ENCODE measurements around the gene MBD3. TPM values are rescaled to one million over a fixed set of nuclear protein-coding genes. Genes with fewer than 3 reads are reported as not detected.

Gene MBD3
- total and polyA plus RNA-seq, 2 experiments from 2014 or later: 66.6 to 84.5 TPM

DNA sequence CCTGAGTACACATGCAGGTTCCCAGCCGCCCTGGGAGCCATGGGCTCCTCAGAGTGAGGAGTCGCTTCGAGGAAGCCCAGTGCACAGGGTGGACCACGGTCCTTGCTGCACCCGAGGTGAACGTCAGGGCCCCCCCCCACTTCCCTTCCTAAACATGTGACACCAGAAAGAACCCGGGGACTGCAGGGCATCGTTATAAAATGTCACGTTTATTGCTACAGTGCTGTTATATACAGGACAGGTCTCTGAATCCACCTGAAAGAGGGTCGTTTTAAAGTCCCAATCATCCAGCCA lies 16.4 kb upstream of the MBD3 start:
- TF ChIP-seq EZH2phosphoT487 (IDR thresholded peaks at IDR 0.05; ENCODE audit: low read depth, severe bottlenecking, unreplicated experiment) (no peak), EZH2 (IDR thresholded peaks at IDR 0.05; ENCODE audit: borderline replicate concordance) (no peak)
- TF ChIP-seq, protein P1, sequence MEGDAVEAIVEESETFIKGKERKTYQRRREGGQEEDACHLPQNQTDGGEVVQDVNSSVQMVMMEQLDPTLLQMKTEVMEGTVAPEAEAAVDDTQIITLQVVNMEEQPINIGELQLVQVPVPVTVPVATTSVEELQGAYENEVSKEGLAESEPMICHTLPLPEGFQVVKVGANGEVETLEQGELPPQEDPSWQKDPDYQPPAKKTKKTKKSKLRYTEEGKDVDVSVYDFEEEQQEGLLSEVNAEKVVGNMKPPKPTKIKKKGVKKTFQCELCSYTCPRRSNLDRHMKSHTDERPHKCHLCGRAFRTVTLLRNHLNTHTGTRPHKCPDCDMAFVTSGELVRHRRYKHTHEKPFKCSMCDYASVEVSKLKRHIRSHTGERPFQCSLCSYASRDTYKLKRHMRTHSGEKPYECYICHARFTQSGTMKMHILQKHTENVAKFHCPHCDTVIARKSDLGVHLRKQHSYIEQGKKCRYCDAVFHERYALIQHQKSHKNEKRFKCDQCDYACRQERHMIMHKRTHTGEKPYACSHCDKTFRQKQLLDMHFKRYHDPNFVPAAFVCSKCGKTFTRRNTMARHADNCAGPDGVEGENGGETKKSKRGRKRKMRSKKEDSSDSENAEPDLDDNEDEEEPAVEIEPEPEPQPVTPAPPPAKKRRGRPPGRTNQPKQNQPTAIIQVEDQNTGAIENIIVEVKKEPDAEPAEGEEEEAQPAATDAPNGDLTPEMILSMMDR (IDR thresholded peaks at IDR 0.05; ENCODE audit: poor library complexity): no peak
- H3K9me2 ChIP-seq (replicated peaks; ENCODE audit: insufficient read depth): no peaks in the 10 kb centered on the region
- no peak overlapping the region for H2AFZ ChIP-seq
- no peak overlapping the region for H3K27ac ChIP-seq
- no peaks in the 10 kb centered on the region for H3K36me3 ChIP-seq (replicated peaks; ENCODE audit: insufficient read depth, low read depth)
- H3K27me3 ChIP-seq: no peaks in the 10 kb centered on the region
- H3K4me1 ChIP-seq (ENCODE audit: insufficient read depth): peaks cover 13% of the 10 kb centered on the region
- no peak for DNase-seq (ENCODE audit: low spot score)
- no peak overlapping the region for H3K4me2 ChIP-seq
- H4K20me1 ChIP-seq (ENCODE audit: insufficient read depth, poor library complexity, severe bottlenecking): peaks cover under 1% of the 10 kb centered on the region
- H3K79me2 ChIP-seq: peaks cover 11% of the 10 kb centered on the region
- H3K4me3 ChIP-seq: no peak overlapping the region
- no peaks in the 10 kb centered on the region for H3K9me3 ChIP-seq (ENCODE audit: low read depth)
- WGBS (ENCODE audit: low lambda C conversion rate, missing lambda C conversion rate): 77% methylated on average over 10 of the region's 10 CpGs

DNA sequence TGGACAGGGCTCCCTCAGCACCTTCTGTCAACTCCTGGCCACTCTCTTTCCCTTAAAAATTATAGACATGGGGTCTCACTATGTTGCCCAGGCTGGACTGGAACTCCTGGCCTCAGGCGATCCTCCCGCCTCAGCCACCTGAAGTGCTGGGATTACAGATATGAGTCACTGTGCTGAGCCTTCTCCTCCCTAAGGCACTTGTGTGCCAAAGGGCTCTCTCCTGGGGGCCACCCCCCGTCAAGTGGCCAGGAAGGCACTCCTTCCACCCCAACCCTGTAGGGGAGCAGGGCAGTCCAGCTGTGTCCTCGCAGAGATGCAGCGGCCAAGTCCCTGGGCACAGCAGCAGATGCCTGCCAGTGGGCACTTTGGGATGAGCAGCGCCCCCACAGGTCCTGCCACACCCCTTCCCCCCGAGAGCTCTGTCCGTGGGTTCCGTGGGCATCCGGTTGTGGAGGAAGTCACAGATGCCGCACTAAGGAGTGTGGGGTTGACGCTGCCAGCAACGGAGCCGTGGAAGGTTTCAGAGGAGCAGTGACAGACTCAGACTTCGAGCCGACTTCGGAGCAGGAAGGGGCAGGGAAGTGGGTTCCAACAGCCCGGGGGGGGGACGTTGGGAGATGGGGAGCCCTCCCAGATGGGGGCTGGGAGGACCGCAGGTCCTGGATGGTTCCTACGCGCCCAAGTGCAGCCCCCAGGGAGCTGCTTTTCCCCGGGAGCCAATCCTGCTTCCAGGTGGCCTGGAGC lies 15.9 kb upstream of the MBD3 start:
- Histone ChIP-seq H3K27me3 (no peaks in the 10 kb centered on the region), H3K79me2 (peaks cover 17% of the 10 kb centered on the region), H3K36me3 (replicated peaks; ENCODE audit: insufficient read depth, low read depth) (no peaks in the 10 kb centered on the region), H4K20me1 (ENCODE audit: insufficient read depth, poor library complexity, severe bottlenecking) (peaks cover 4% of the 10 kb centered on the region), H3K9me2 (replicated peaks; ENCODE audit: insufficient read depth) (no peaks in the 10 kb centered on the region), H3K4me1 (ENCODE audit: insufficient read depth) (peaks cover 17% of the 10 kb centered on the region), H3K9me3 (ENCODE audit: low read depth) (no peaks in the 10 kb centered on the region), H3K4me3 (no peak overlapping the region), H3K27ac (no peak overlapping the region), H3K4me2 (no peak overlapping the region), H2AFZ (no peak overlapping the region)
- TF ChIP-seq EZH2phosphoT487 (IDR thresholded peaks at IDR 0.05; ENCODE audit: low read depth, severe bottlenecking, unreplicated experiment): no peak
- TF ChIP-seq EZH2 (IDR thresholded peaks at IDR 0.05; ENCODE audit: borderline replicate concordance): no peak
- TF ChIP-seq, protein P1 (IDR thresholded peaks at IDR 0.05; ENCODE audit: poor library complexity): no peak
- no peak for DNase-seq (ENCODE audit: low spot score)
- WGBS (ENCODE audit: low lambda C conversion rate, missing lambda C conversion rate): 97% methylated on average over 19 of the region's 23 CpGs

DNA sequence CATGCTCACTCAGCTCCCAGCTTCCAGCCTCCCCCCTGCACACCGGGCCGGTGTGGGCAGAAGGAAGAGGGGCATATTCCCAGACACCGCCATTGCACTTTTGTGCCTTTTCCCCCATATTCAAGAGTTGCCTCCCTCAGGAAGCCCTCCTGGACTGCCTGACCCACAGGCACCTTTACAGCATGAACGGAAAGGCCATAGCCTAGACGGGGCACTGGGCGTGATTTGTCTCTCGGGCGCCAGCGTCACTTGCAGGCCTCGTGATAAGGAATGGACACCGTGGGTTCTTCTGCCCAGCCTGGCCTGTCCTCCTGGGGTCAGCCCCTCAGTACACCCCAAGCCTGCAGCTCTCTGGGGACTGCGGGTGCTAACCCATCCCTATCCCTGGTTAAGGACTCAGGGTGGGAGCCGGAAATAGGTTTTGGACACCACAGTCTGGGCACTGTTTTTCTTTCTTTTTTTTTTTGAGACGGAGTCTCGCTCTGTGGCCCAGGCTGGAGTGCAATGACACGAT lies 13.5 kb upstream of the MBD3 start:
- peak overlapping the region; percentile 32 for H2AFZ ChIP-seq

More for the DNA sequence above, 13.5 kb upstream of the MBD3 start:
- peak overlapping the region; percentile 76 for H3K4me2 ChIP-seq
- peak overlapping the region; percentile 25 for H3K4me3 ChIP-seq
- TF ChIP-seq EZH2 (IDR thresholded peaks at IDR 0.05; ENCODE audit: borderline replicate concordance) (no peak), EZH2phosphoT487 (IDR thresholded peaks at IDR 0.05; ENCODE audit: low read depth, severe bottlenecking, unreplicated experiment) (no peak)
- TF ChIP-seq, protein P1 (IDR thresholded peaks at IDR 0.05; ENCODE audit: poor library complexity): no peak
- peak overlapping the region; percentile 83 for H3K27ac ChIP-seq
- DNase-seq (ENCODE audit: low spot score): no peak
- H3K4me1 ChIP-seq (ENCODE audit: insufficient read depth): peaks cover 17% of the 10 kb centered on the region
- H3K9me3 ChIP-seq (ENCODE audit: low read depth): no peaks in the 10 kb centered on the region
- no peaks in the 10 kb centered on the region for H3K9me2 ChIP-seq (replicated peaks; ENCODE audit: insufficient read depth)
- H4K20me1 ChIP-seq (ENCODE audit: insufficient read depth, poor library complexity, severe bottlenecking): peaks cover 15% of the 10 kb centered on the region
- H3K27me3 ChIP-seq: no peaks in the 10 kb centered on the region
- 29% methylated on average over 16 of the region's 16 CpGs for WGBS (ENCODE audit: low lambda C conversion rate, missing lambda C conversion rate)
- H3K36me3 ChIP-seq (replicated peaks; ENCODE audit: insufficient read depth, low read depth): no peaks in the 10 kb centered on the region
- peaks cover 40% of the 10 kb centered on the region for H3K79me2 ChIP-seq
